ENCODE data around the gene KCNQ1. TPM values are rescaled to one million over a fixed set of nuclear protein-coding genes. Genes with fewer than 3 reads are reported as not detected.

The KCNQ1 gene
- polyA plus RNA-seq, 1 donor from 2014 or later, result not detected

- no peak overlapping the region for H2AFZ ChIP-seq (ENCODE audit: low read depth, low read length)
- H3K9me2 ChIP-seq (ENCODE audit: insufficient read depth, low read length), result no peaks in the 10 kb centered on the region
- H3K79me2 ChIP-seq (replicated peaks; ENCODE audit: insufficient read depth, low read length), result no peaks in the 10 kb centered on the region
- no peak for TF ChIP-seq MXI1 (conservative IDR thresholded peaks at IDR 0.05; ENCODE audit: poor library complexity, severe bottlenecking)
- TF ChIP-seq, protein P1, sequence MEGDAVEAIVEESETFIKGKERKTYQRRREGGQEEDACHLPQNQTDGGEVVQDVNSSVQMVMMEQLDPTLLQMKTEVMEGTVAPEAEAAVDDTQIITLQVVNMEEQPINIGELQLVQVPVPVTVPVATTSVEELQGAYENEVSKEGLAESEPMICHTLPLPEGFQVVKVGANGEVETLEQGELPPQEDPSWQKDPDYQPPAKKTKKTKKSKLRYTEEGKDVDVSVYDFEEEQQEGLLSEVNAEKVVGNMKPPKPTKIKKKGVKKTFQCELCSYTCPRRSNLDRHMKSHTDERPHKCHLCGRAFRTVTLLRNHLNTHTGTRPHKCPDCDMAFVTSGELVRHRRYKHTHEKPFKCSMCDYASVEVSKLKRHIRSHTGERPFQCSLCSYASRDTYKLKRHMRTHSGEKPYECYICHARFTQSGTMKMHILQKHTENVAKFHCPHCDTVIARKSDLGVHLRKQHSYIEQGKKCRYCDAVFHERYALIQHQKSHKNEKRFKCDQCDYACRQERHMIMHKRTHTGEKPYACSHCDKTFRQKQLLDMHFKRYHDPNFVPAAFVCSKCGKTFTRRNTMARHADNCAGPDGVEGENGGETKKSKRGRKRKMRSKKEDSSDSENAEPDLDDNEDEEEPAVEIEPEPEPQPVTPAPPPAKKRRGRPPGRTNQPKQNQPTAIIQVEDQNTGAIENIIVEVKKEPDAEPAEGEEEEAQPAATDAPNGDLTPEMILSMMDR (IDR thresholded peaks at IDR 0.05; ENCODE audit: poor library complexity, severe bottlenecking), result no peak
- TF ChIP-seq POLR2AphosphoS5 (IDR thresholded peaks at IDR 0.05), result no peak
- TF ChIP-seq RAD21 (conservative IDR thresholded peaks at IDR 0.05), result no peak
- no peak for TF ChIP-seq EP300 (conservative IDR thresholded peaks at IDR 0.05; ENCODE audit: poor library complexity, severe bottlenecking)
- TF ChIP-seq, protein P2, sequence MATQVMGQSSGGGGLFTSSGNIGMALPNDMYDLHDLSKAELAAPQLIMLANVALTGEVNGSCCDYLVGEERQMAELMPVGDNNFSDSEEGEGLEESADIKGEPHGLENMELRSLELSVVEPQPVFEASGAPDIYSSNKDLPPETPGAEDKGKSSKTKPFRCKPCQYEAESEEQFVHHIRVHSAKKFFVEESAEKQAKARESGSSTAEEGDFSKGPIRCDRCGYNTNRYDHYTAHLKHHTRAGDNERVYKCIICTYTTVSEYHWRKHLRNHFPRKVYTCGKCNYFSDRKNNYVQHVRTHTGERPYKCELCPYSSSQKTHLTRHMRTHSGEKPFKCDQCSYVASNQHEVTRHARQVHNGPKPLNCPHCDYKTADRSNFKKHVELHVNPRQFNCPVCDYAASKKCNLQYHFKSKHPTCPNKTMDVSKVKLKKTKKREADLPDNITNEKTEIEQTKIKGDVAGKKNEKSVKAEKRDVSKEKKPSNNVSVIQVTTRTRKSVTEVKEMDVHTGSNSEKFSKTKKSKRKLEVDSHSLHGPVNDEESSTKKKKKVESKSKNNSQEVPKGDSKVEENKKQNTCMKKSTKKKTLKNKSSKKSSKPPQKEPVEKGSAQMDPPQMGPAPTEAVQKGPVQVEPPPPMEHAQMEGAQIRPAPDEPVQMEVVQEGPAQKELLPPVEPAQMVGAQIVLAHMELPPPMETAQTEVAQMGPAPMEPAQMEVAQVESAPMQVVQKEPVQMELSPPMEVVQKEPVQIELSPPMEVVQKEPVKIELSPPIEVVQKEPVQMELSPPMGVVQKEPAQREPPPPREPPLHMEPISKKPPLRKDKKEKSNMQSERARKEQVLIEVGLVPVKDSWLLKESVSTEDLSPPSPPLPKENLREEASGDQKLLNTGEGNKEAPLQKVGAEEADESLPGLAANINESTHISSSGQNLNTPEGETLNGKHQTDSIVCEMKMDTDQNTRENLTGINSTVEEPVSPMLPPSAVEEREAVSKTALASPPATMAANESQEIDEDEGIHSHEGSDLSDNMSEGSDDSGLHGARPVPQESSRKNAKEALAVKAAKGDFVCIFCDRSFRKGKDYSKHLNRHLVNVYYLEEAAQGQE (IDR thresholded peaks at IDR 0.05; ENCODE audit: borderline replicate concordance), result no peak
- no peak for TF ChIP-seq SMC3 (conservative IDR thresholded peaks at IDR 0.05; ENCODE audit: poor library complexity)
- no peak for TF ChIP-seq TAF1 (IDR thresholded peaks at IDR 0.05; ENCODE audit: low read depth)
- H3K36me3 ChIP-seq (ENCODE audit: insufficient read depth, low read length), result no peaks in the 10 kb centered on the region
- no peak overlapping the region for H3K9ac ChIP-seq (ENCODE audit: low read length)
- H3K27ac ChIP-seq (ENCODE audit: low read length), result no peak overlapping the region
- no peaks in the 10 kb centered on the region for H3K9me3 ChIP-seq (ENCODE audit: low read length)
- no peak overlapping the region for H3K4me2 ChIP-seq (ENCODE audit: low read length)
- no peaks in the 10 kb centered on the region for H3K27me3 ChIP-seq (ENCODE audit: insufficient read depth, low read depth, low read length)
- H3F3A ChIP-seq (ENCODE audit: insufficient read depth, low read length, poor library complexity, severe bottlenecking), result no peaks in the 10 kb centered on the region
- H3K4me3 ChIP-seq (ENCODE audit: low read length), result no peak overlapping the region
- H4K20me1 ChIP-seq (ENCODE audit: insufficient read depth), result no peaks in the 10 kb centered on the region
Observed at GRCh38 chr11:2770096-2770751, 325.4 kb downstream of the KCNQ1 start.

DNA sequence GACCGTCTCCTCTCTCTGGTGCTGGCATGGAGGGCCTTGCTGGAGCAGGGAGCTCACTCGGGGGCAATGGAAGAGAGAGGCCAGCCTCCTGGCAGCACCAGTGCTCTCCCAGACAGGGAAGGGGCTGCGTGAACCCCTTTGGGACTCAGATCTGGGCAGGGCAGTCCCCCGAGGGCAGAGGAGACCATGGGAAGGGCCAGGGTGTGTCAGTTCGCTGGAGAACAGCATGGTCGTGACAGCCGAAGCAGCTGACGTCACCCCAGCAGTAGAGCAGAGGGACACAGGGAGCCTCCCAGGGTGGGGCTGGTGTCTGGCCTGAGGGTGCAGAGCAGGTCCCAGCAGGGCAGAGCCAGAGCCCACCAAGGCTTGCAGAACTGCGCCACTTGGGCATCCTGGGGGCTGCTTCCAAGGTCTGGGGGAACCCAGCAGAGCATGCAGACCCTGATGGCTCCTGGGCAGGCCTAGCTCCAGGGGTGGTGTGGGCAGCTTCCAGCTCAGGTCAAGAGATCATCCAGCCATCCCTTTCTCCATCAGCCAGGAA, 326.0 kb downstream of the KCNQ1 start:
- Histone ChIP-seq H3K27me3 (ENCODE audit: insufficient read depth, low read depth, low read length) (no peaks in the 10 kb centered on the region), H3K9me3 (ENCODE audit: low read length) (no peaks in the 10 kb centered on the region), H3K27ac (ENCODE audit: low read length) (no peak overlapping the region), H3F3A (ENCODE audit: insufficient read depth, low read length, poor library complexity, severe bottlenecking) (no peaks in the 10 kb centered on the region), H3K4me3 (ENCODE audit: low read length) (no peak overlapping the region), H3K79me2 (replicated peaks; ENCODE audit: insufficient read depth, low read length) (no peaks in the 10 kb centered on the region), H3K9me2 (ENCODE audit: insufficient read depth, low read length) (no peaks in the 10 kb centered on the region), H2AFZ (ENCODE audit: low read depth, low read length) (no peak overlapping the region), H3K4me2 (ENCODE audit: low read length) (no peak overlapping the region), H3K9ac (ENCODE audit: low read length) (no peak overlapping the region), H4K20me1 (ENCODE audit: insufficient read depth) (no peaks in the 10 kb centered on the region), H3K36me3 (ENCODE audit: insufficient read depth, low read length) (no peaks in the 10 kb centered on the region)
- TF ChIP-seq SMC3 (conservative IDR thresholded peaks at IDR 0.05; ENCODE audit: poor library complexity) (no peak), MXI1 (conservative IDR thresholded peaks at IDR 0.05; ENCODE audit: poor library complexity, severe bottlenecking) (no peak)

All from neural cell (in vitro differentiated cells).